ENCODE measurements around the gene DNAJC5G. TPM values are rescaled to one million over a fixed set of nuclear protein-coding genes. Genes with fewer than 3 reads are reported as not detected.
A peak's percentile ranks its signal among the peaks of the same experiment; 100 is the strongest.

The DNAJC5G gene
- total and polyA plus RNA-seq, 7 donors = 0.71 to 1.7 TPM; not detected in 5

GRCh38 chr2:27249891-27250651, 25.2 kb upstream of the DNAJC5G start:
- peaks cover 0 to 10% (median 5%) of the 10 kb centered on the region in 4 donors for H3K4me1 ChIP-seq
- 10 to 25% methylated on average over 22 of the region's 22 CpGs for WGBS, 2 donors
- H3K36me3 ChIP-seq = no peaks in the 10 kb centered on the region
- no peak overlapping the region for H3K27ac ChIP-seq
- intact Hi-C loops (cut with DNase I) = no loop called here
- no peaks in the 10 kb centered on the region for H3K9me3 ChIP-seq
- H3K4me3 ChIP-seq = no peak overlapping the region
- DNase-seq = no peak
- H3K27me3 ChIP-seq = peaks cover 0 to 32% (median 3%) of the 10 kb centered on the region in 3 donors
- no peak for TF ChIP-seq POLR2A (IDR thresholded peaks at IDR 0.05)
- TF ChIP-seq POLR2AphosphoS5 (IDR thresholded peaks at IDR 0.05) = no peak
- TF ChIP-seq CTCF (IDR thresholded peaks at IDR 0.05) = peak in 1 of 4 experiments; percentile 13
- TF ChIP-seq EP300 (IDR thresholded peaks at IDR 0.05) = no peak

- peaks cover 0 to 32% (median 3%) of the 10 kb centered on the region in 3 donors for H3K27me3 ChIP-seq
- no peaks in the 10 kb centered on the region for H3K36me3 ChIP-seq
- 59 to 68% methylated on average over 13 of the region's 13 CpGs for WGBS, 2 donors
- TF ChIP-seq EP300 (IDR thresholded peaks at IDR 0.05) (no peak), POLR2A (IDR thresholded peaks at IDR 0.05) (no peak), CTCF (IDR thresholded peaks at IDR 0.05) (no peak), POLR2AphosphoS5 (IDR thresholded peaks at IDR 0.05) (no peak)
- intact Hi-C loops (cut with DNase I) = no loop called here
- no peak for DNase-seq
- H3K9me3 ChIP-seq = no peaks in the 10 kb centered on the region
- peaks cover 0 to 10% (median 5%) of the 10 kb centered on the region in 4 donors for H3K4me1 ChIP-seq
- H3K4me3 ChIP-seq = no peak overlapping the region
- no peak overlapping the region for H3K27ac ChIP-seq
Observed at GRCh38 chr2:27250652-27251379, 24.4 kb upstream of the DNAJC5G start.

GRCh38 chr2:27251766-27252165, 23.5 kb upstream of the DNAJC5G start:
- H3K9me3 ChIP-seq = no peaks in the 10 kb centered on the region
- no peak for DNase-seq
- H3K27me3 ChIP-seq = peaks cover 0 to 38% (median 3%) of the 10 kb centered on the region in 3 donors
- intact Hi-C loops (cut with DNase I) = no loop called here
- TF ChIP-seq POLR2AphosphoS5 (IDR thresholded peaks at IDR 0.05) (no peak), EP300 (IDR thresholded peaks at IDR 0.05) (no peak), POLR2A (IDR thresholded peaks at IDR 0.05) (no peak), CTCF (IDR thresholded peaks at IDR 0.05) (no peak)
- no peak overlapping the region for H3K27ac ChIP-seq
- no peaks in the 10 kb centered on the region for H3K36me3 ChIP-seq
- no peak overlapping the region for H3K4me3 ChIP-seq
- WGBS, 2 donors = 79 to 85% methylated on average over 13 of the region's 13 CpGs
- peaks cover 0 to 10% (median 5%) of the 10 kb centered on the region in 4 donors for H3K4me1 ChIP-seq

- no peak overlapping the region for H3K4me3 ChIP-seq
- DNase-seq = no peak
- no peak overlapping the region for H3K27ac ChIP-seq
- no peaks in the 10 kb centered on the region for H3K9me3 ChIP-seq
- 39 to 60% methylated on average over 13 of the region's 13 CpGs for WGBS, 2 donors
- no peaks in the 10 kb centered on the region for H3K36me3 ChIP-seq
- intact Hi-C loops (cut with DNase I) = no loop called here
- H3K27me3 ChIP-seq = peaks cover 7 to 65% (median 22%) of the 10 kb centered on the region in 3 donors
- no peak for TF ChIP-seq POLR2AphosphoS5 (IDR thresholded peaks at IDR 0.05)
- TF ChIP-seq EP300 (IDR thresholded peaks at IDR 0.05) = no peak
- TF ChIP-seq POLR2A (IDR thresholded peaks at IDR 0.05) = no peak
- no peak for TF ChIP-seq CTCF (IDR thresholded peaks at IDR 0.05)
- peaks cover 0 to 3% (median 1%) of the 10 kb centered on the region in 4 donors for H3K4me1 ChIP-seq
Observed at GRCh38 chr2:27255187-27255586, 20.0 kb upstream of the DNAJC5G start.
